Measurements from ENCODE around the gene MAP4K5. TPM values are rescaled to one million over a fixed set of nuclear protein-coding genes. Genes with fewer than 3 reads are reported as not detected.

The MAP4K5 gene
- total and polyA plus RNA-seq, 12 donors: 9.2 to 205 (median 33.4) TPM

GRCh38 chr14:50417853-50418252, 114.5 kb downstream of the MAP4K5 start:
- H3K27ac ChIP-seq: peak overlapping the region in 1 of 5 donors; percentile 41
- intact Hi-C loops (cut with DNase I): no loop called here

GRCh38 chr14:50410921-50411320, 121.4 kb downstream of the MAP4K5 start:
- H3K27ac ChIP-seq: no peak overlapping the region
- DNase-seq: no peak
- H3K27me3 ChIP-seq: no peaks in the 10 kb centered on the region
- intact Hi-C loops (cut with DNase I): no loop called here
- H3K4me3 ChIP-seq: no peak overlapping the region
- no peaks in the 10 kb centered on the region for H3K4me1 ChIP-seq (replicated peaks in 1 of 2)
- H3K36me3 ChIP-seq (replicated peaks in 1 of 2): no peaks in the 10 kb centered on the region
- 68 to 83% (median 76%) methylated on average over 1 of the region's 1 CpG for WGBS, 4 donors
- no peaks in the 10 kb centered on the region for H3K9me3 ChIP-seq (replicated peaks in 1 of 3)
- TF ChIP-seq CTCF (IDR thresholded peaks at IDR 0.05) (no peak), POLR2A (IDR thresholded peaks at IDR 0.05) (no peak)

More at GRCh38 chr14:50417853-50418252, 114.5 kb downstream of the MAP4K5 start:
- H3K27me3 ChIP-seq: no peaks in the 10 kb centered on the region
- TF ChIP-seq POLR2A (IDR thresholded peaks at IDR 0.05): no peak
- no peak for TF ChIP-seq CTCF (IDR thresholded peaks at IDR 0.05)
- H3K36me3 ChIP-seq (replicated peaks in 1 of 2): no peaks in the 10 kb centered on the region
- H3K4me3 ChIP-seq: no peak overlapping the region
- no peak for DNase-seq
- H3K9me3 ChIP-seq (replicated peaks in 1 of 3): no peaks in the 10 kb centered on the region
- peaks cover 4 to 10% of the 10 kb centered on the region in 2 donors for H3K4me1 ChIP-seq (replicated peaks in 1 of 2)
- WGBS, 4 donors: 62 to 75% (median 69%) methylated on average over 2 of the region's 2 CpGs

GRCh38 chr14:50410071-50410470, 122.3 kb downstream of the MAP4K5 start:
- no peak for DNase-seq
- H3K4me3 ChIP-seq: no peak overlapping the region
- H3K4me1 ChIP-seq (replicated peaks in 1 of 2): no peaks in the 10 kb centered on the region
- WGBS, 4 donors: 83 to 100% (median 92%) methylated on average over 3 of the region's 3 CpGs
- H3K9me3 ChIP-seq (replicated peaks in 1 of 3): no peaks in the 10 kb centered on the region
- H3K36me3 ChIP-seq (replicated peaks in 1 of 2): no peaks in the 10 kb centered on the region
- intact Hi-C loops (cut with DNase I): no loop called here
- H3K27ac ChIP-seq: no peak overlapping the region
- H3K27me3 ChIP-seq: no peaks in the 10 kb centered on the region
- TF ChIP-seq POLR2A (IDR thresholded peaks at IDR 0.05) (no peak), CTCF (IDR thresholded peaks at IDR 0.05) (no peak)

- H3K4me1 ChIP-seq (replicated peaks in 1 of 2): no peaks in the 10 kb centered on the region
- 81 to 86% (median 84%) methylated on average over 6 of the region's 6 CpGs for WGBS, 4 donors
- DNase-seq: no peak
Observed at GRCh38 chr14:50407111-50407812, 125.1 kb downstream of the MAP4K5 start.

More at GRCh38 chr14:50407111-50407812, 125.1 kb downstream of the MAP4K5 start:
- TF ChIP-seq POLR2A (IDR thresholded peaks at IDR 0.05): no peak
- TF ChIP-seq CTCF (IDR thresholded peaks at IDR 0.05): no peak
- H3K27me3 ChIP-seq: no peaks in the 10 kb centered on the region
- no peaks in the 10 kb centered on the region for H3K9me3 ChIP-seq (replicated peaks in 1 of 3)
- no peaks in the 10 kb centered on the region for H3K36me3 ChIP-seq (replicated peaks in 1 of 2)
- no peak overlapping the region for H3K4me3 ChIP-seq
- H3K27ac ChIP-seq: no peak overlapping the region
- intact Hi-C loops (cut with DNase I): no loop called here

Data from adrenal gland (tissue), 12 donors.